Activated CD4-positive, alpha-beta T cell treated with anti-CD3 and anti-CD28 coated beads, Interleukin-2, amount 10 ng/mL, durations not matched to agents 7 days and 5 days (primary cell): ENCODE data around the gene CDC27. TPM values are rescaled to one million over a fixed set of nuclear protein-coding genes. Genes with fewer than 3 reads are reported as not detected.

Source experiments
- CTCF ChIA-PET: fragments of 350-600 bp; sonication (Branson Sonifier 250); formaldehyde crosslinking; loops from one replicate; lab custom pipeline; 2021; ENCODE audit warnings: antibody characterized with exemption; lab: Charles Lee
- POLR2A ChIA-PET: fragments of 350-600 bp; sonication (Branson Sonifier 250); formaldehyde crosslinking; loops from one replicate; lab custom pipeline; 2021; ENCODE audit warnings: antibody characterized with exemption; lab: Charles Lee
- DNase-seq: peaks from one replicate; pipeline ENCODE4 v3.0.0-alpha.2; 2020
- H3K27ac Mint-ChIP-seq: one replicate; pipeline ENCODE4 v1.8.0; 2021; ENCODE audit warnings: mild to moderate bottlenecking, moderate library complexity, mixed read lengths
- H3K27me3 Mint-ChIP-seq: one replicate; pipeline ENCODE4 v1.8.0; 2021; ENCODE audit warnings: mixed read lengths
- H3K36me3 Mint-ChIP-seq: one replicate; pipeline ENCODE4 v1.8.0; 2021; ENCODE audit warnings: low read depth, mixed read lengths
- H3K4me1 Mint-ChIP-seq: one replicate; pipeline ENCODE4 v1.8.0; 2021; ENCODE audit warnings: mixed read lengths
- H3K4me3 Mint-ChIP-seq: one replicate; pipeline ENCODE4 v1.8.0; 2021; ENCODE audit warnings: mild to moderate bottlenecking, moderate library complexity, mixed read lengths
- H3K9me3 Mint-ChIP-seq: one replicate; pipeline ENCODE4 v1.8.0; 2021; ENCODE audit warnings: mixed read lengths
- total RNA-seq, 2 experiments: library from RNA; stranded (reverse); gene quantifications; one replicate each; pipeline ENCODE4 v1.2.3, GENCODE V29; 2021

Gene CDC27, protein sequence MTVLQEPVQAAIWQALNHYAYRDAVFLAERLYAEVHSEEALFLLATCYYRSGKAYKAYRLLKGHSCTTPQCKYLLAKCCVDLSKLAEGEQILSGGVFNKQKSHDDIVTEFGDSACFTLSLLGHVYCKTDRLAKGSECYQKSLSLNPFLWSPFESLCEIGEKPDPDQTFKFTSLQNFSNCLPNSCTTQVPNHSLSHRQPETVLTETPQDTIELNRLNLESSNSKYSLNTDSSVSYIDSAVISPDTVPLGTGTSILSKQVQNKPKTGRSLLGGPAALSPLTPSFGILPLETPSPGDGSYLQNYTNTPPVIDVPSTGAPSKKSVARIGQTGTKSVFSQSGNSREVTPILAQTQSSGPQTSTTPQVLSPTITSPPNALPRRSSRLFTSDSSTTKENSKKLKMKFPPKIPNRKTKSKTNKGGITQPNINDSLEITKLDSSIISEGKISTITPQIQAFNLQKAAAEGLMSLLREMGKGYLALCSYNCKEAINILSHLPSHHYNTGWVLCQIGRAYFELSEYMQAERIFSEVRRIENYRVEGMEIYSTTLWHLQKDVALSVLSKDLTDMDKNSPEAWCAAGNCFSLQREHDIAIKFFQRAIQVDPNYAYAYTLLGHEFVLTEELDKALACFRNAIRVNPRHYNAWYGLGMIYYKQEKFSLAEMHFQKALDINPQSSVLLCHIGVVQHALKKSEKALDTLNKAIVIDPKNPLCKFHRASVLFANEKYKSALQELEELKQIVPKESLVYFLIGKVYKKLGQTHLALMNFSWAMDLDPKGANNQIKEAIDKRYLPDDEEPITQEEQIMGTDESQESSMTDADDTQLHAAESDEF
- total RNA-seq: 100 to 1,000 TPM; 128 to 159 TPM

DNA sequence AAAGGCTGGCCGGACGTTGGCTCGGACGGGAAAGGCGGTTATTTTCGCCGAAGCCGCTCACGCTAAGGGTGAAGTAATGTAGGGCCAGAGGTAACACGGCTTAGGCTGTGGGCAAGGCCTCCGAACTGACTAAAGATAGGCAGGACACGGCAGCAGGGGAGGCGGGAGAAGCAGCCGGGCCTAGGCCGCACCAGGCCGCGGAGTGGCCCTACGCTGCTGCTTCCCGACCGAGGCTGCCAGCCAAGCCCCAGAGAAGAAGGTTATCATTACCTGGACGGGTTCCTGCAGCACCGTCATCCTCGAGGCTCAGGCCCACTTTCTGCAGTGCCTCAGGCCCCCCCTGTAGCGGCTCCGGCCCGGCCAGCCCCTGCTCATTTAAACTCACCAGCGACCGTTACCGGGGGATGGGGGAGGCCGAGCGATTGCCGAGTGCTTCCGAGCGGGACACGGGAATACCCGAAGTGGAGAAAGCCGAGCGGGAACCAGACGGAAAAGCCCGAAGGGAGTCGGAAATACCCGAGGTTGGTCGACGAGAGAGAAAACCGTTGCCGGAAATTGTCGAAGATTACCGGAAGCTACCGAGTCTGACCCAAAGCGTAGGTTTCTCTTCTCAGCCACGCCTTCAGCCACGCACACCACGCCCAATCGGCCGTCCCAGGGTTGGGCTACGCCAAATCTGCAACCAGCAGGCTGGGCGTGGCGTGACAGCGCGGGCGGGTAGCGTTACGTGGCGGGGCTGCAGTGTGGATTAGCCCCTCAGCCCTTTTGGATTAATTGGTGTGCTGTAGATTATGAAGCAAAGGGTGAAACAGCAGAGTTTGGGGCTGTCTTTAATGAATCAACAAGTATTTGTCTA is at the start of gene CDC27:
CDC27 (minus strand) TSS at position 420 of the 856 bp plus-strand sequence; CDS start at position 297, 123 bp downstream.
- H3K9me3 Mint-ChIP-seq: no peaks in the 10 kb centered on the region
- ChIA-PET CTCF (interaction anchor here (0.9 to 2.0 kb wide), 4 partner anchors 9 to 24 kb away, joined by 3 to 6 read pairs (median 4); no protein-coding TSS in a partner anchor), POLR2A (interaction anchor here (0.6 to 0.7 kb wide), 2 partner anchors 135 to 893 kb away, joined by 4 read pairs; partner anchors contain the start of gene EFCAB13)
- peaks cover 54% of the 10 kb centered on the region for H3K4me1 Mint-ChIP-seq
- H3K27ac Mint-ChIP-seq: peak within 1 kb of the TSS; percentile 98
- no peaks in the 10 kb centered on the region for H3K27me3 Mint-ChIP-seq
- DNase-seq: peak; percentile 100
- H3K36me3 Mint-ChIP-seq: peaks cover 16% of the 10 kb centered on the region
- H3K4me3 Mint-ChIP-seq: peak within 1 kb of the TSS; percentile 97

DNA sequence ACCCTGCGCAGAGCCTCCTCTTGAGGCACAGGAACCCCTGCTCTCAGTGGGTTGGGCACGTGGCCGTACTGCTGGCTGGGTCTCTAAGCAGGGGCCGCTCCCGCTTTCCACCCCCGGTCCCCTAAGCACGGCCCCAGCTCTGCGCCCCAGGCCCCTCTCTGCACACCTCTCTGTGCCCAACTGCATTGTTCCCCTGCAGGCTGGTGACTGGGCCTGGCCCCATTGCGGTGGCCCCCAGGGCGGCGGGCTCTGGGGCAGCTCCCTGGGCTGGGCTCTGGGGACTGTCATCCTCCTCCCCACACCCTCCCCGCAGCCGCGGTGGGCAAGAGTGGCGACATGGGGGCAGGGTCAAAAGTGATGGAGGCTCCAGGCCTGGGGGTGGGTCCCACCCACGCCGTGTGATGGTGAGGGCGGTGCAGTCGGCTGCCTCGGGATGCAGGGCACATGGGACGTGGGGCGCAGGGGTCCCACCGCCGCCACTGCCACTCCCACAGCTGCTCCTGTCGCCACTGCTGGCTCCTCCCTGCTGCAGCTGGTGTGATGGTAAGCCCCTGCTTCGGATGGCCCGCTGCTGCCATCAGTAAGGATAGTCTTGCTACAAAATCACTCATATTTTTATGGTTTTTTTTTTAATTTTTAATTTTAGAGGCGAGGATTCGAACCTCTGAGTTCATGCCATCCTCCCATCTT is 49.4 kb upstream of the CDC27 start:
- H3K4me3 Mint-ChIP-seq: no peak overlapping the region
- CTCF ChIA-PET: no interaction called here
- POLR2A ChIA-PET: no interaction called here
- H3K27me3 Mint-ChIP-seq: peaks cover 6% of the 10 kb centered on the region
- peaks cover 12% of the 10 kb centered on the region for H3K4me1 Mint-ChIP-seq
- no peaks in the 10 kb centered on the region for H3K36me3 Mint-ChIP-seq
- H3K27ac Mint-ChIP-seq: no peak overlapping the region
- H3K9me3 Mint-ChIP-seq: peaks cover 2% of the 10 kb centered on the region
- no peak for DNase-seq

DNA sequence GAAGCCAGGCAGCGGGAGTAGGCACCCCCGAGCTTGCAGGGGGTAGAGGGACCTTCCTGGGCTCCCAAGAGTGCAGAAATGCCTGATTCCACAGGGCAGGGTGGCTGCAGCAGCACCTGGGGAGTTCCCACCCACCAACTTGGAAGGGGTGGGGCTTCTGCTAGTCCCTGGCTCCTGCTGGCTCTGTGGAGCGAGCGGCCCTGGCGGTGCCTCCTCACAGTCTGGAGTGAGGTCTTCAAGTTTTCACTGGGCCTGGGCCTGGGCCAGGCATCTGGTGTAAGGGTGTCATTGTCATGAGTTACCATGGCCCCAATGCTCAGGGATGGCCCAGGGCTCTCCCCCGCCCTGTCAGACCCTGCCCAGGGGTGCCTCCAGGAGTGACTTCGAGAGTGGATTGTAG is 48.7 kb upstream of the CDC27 start:
- Mint-ChIP-seq H3K36me3 (no peaks in the 10 kb centered on the region), H3K4me3 (no peak overlapping the region), H3K9me3 (peaks cover 2% of the 10 kb centered on the region), H3K4me1 (peaks cover 12% of the 10 kb centered on the region), H3K27ac (no peak overlapping the region), H3K27me3 (peaks cover 5% of the 10 kb centered on the region)
- DNase-seq: no peak
- ChIA-PET CTCF (no interaction called here), POLR2A (no interaction called here)

DNA sequence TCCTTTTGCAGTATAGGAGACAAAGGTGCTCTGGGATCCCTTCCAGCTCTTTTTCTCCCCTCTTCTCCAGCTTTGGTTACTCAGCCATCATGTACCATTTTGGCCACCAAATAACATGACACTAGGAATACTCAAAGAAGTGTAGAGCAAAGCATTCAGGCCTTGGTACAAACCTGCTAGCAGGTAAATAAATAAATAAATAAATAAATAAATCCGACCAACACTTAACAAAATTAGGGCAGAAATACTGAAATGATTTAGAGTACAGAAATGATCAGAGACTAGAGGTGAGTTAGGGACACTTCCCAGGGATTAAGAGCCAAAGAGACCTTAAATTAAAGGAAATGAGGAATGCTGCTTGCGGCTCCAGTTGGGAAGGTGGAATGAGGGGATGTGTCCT is 46.8 kb upstream of the CDC27 start:
- ChIA-PET CTCF (no interaction called here), POLR2A (no interaction called here)
- Mint-ChIP-seq H3K9me3 (peaks cover 2% of the 10 kb centered on the region), H3K27ac (no peak overlapping the region), H3K4me3 (no peak overlapping the region), H3K27me3 (no peaks in the 10 kb centered on the region), H3K36me3 (no peaks in the 10 kb centered on the region), H3K4me1 (peaks cover 12% of the 10 kb centered on the region)
- no peak for DNase-seq

DNA sequence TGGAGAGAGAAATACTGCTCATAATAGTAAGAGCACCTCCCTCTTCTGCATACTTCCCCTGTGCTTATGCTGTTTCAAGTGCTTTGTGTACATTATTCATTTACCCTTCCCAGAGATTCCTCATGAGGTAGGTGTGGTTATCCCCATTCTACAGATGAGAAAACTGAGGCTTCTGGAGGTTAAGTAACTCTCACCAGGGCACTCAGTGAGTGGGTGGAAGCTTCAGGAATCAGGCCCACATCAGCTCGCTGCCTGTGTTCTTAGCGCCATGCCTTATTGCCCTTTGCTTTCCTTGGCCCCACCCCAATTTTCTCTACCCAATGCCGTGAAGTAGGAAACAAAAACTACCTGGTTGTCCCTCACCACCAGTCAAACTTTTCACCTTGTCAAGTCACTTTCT is 46.4 kb upstream of the CDC27 start:
- Mint-ChIP-seq H3K36me3 (no peaks in the 10 kb centered on the region), H3K4me3 (no peak overlapping the region), H3K27me3 (peaks cover 2% of the 10 kb centered on the region), H3K27ac (no peak overlapping the region), H3K9me3 (peaks cover 2% of the 10 kb centered on the region), H3K4me1 (peaks cover 13% of the 10 kb centered on the region)
- DNase-seq: no peak
- POLR2A ChIA-PET: no interaction called here
- CTCF ChIA-PET: no interaction called here

DNA sequence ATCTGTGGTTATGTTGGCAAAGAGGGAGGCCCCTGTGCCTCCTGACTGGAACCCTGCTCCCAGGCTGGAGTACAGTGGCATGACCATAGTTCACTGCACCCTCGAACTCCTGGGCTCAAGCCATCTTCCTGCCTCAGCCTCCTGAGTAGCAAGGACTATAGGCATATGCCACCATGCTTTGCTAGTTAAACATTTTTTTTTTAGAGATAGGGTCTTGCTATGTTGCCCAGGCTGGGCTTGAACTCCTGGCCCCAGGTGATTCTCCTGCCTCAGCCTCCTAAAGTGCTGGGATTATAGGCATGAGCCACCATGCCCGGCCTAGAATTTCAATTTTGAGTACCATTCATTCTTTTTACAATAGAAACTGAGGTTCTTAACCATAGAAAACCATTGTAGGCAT is 43.4 kb upstream of the CDC27 start:
- Mint-ChIP-seq H3K27me3 (peaks cover 5% of the 10 kb centered on the region), H3K27ac (no peak overlapping the region), H3K9me3 (peaks cover 2% of the 10 kb centered on the region), H3K4me1 (peaks cover 16% of the 10 kb centered on the region), H3K36me3 (no peaks in the 10 kb centered on the region), H3K4me3 (no peak overlapping the region)
- CTCF ChIA-PET: interaction anchor here (0.5 kb wide), 1 partner anchor 927 kb away, joined by 3 read pairs; no protein-coding TSS in a partner anchor
- POLR2A ChIA-PET: interaction anchor here (0.6 kb wide), 1 partner anchor 54 kb away, joined by 3 read pairs; no protein-coding TSS in a partner anchor
- DNase-seq: no peak

DNA sequence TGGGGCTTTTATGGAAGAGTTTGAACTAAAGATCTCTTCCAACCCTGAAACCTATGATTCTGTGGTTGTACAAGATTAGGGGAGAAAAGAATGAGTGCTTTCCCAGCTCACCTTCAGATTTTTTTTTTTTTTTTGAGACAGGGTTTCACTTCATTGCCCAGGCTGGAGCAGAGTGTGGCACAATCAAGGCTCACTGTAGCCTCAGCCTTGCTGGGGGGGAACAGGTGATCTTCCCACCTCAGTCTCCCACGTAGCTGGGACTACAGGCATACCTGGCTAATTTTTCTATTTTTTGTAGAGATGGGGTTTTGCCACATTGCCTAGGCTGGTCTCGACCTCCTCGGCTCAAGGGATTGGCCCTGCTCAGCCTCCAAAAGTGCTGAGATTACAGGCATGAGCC is 42.8 kb upstream of the CDC27 start:
- peaks cover 5% of the 10 kb centered on the region for H3K27me3 Mint-ChIP-seq
- no peaks in the 10 kb centered on the region for H3K36me3 Mint-ChIP-seq
- H3K4me1 Mint-ChIP-seq: peaks cover 16% of the 10 kb centered on the region
- DNase-seq: no peak
- no peak overlapping the region for H3K27ac Mint-ChIP-seq
- no peak overlapping the region for H3K4me3 Mint-ChIP-seq
- peaks cover under 1% of the 10 kb centered on the region for H3K9me3 Mint-ChIP-seq
- ChIA-PET CTCF (interaction anchor here (3.3 kb wide), 1 partner anchor 11 kb away, joined by 12 read pairs; no protein-coding TSS in a partner anchor), POLR2A (no interaction called here)

DNA sequence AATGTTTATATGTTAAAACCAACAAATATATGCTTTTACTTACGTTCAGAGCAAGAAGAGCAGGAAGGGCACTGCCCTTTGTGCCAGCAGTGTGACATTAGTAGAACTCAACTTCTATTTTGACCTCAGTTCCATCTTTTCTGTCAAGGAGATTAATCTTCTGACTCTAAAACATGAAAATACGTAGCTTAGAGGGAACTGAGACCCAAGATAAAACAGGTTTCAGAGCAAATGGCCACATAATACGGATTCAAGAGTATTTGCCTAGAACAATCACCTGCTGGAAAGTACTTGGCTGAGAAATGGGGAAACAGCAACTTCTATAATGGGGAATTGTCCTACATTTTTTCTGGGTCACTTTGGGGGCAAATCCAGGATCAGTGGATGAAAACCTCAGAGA is 42.2 kb upstream of the CDC27 start:
- H3K4me3 Mint-ChIP-seq: no peak overlapping the region
- peaks cover 5% of the 10 kb centered on the region for H3K27me3 Mint-ChIP-seq
- DNase-seq: no peak
- no peaks in the 10 kb centered on the region for H3K36me3 Mint-ChIP-seq
- no peaks in the 10 kb centered on the region for H3K9me3 Mint-ChIP-seq
- ChIA-PET POLR2A (no interaction called here), CTCF (interaction anchor here (0.6 to 3.3 kb wide), 4 partner anchors 9 to 586 kb away, joined by 3 to 12 read pairs (median 4); no protein-coding TSS in a partner anchor)
- H3K4me1 Mint-ChIP-seq: peaks cover 16% of the 10 kb centered on the region
- no peak overlapping the region for H3K27ac Mint-ChIP-seq

DNA sequence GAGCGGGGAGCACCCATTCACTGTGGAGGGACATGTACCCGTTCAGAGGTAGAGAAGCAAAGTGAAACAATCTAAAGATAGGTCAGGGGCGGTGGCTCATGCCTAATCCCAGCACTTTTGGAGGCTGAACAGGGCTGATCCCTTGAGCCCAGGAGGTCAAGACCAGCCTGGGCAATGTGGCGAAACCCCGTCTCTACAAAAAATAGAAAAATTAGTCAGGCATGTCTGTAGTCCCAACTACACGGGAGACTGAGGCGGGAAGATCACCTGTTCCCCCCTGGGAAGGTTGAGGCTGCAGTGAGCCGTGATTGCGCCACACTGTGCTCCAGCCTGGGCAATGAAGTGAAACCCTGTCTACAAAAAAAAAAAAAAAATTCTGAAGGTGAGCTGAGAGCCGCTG is 41.8 kb upstream of the CDC27 start:
- no peak overlapping the region for H3K4me3 Mint-ChIP-seq
- ChIA-PET POLR2A (no interaction called here), CTCF (interaction anchor here (0.6 to 3.3 kb wide), 5 partner anchors 10 to 587 kb away, joined by 3 to 12 read pairs (median 3); no protein-coding TSS in a partner anchor)
- peaks cover 5% of the 10 kb centered on the region for H3K27me3 Mint-ChIP-seq
- no peak for DNase-seq
- H3K4me1 Mint-ChIP-seq: peaks cover 16% of the 10 kb centered on the region
- no peak overlapping the region for H3K27ac Mint-ChIP-seq
- H3K36me3 Mint-ChIP-seq: no peaks in the 10 kb centered on the region
- no peaks in the 10 kb centered on the region for H3K9me3 Mint-ChIP-seq

DNA sequence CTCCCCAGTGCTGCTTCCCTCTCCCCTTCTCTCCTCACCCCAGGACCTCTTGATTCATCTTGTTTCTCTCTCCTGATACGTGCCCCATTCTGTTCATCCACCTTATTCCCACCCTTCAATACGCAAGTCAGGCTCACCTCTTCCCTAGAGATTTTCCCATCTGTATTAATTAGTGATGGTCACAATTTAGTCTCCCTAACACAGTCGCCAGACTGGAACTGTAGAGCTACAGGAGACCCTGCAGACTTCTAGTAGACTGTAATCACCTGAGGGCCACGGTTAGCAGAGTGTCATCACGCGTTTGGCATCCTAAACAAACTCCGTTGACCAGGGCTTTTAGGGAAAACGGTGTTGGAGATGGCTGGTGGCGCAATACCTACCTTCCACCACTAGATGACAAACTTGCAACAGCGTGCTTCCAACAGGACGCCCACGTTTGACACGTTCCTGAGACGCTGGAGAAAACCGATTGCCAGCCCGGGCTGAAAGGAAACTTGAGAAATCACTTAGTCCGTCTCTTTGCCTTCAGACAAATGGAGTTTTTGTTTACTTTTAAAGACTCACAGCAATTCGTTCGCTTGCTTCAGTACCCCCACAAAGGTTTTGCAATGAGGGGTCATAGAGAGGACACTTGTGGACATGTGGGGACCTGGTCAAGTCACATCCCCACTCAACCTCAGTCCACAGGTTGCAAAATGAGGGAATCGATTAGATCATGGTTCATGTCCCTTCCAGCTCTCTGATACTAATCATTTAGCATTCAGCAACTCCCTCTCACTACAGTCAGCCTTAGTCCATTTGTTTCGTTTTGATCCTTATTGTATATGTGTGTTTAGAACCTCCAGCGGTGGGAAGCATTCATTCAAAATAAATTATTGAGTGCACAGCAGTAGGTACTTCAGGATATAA is 40.7 kb upstream of the CDC27 start:
- Mint-ChIP-seq H3K9me3 (no peaks in the 10 kb centered on the region), H3K4me3 (peak overlapping the region; percentile 33), H3K36me3 (no peaks in the 10 kb centered on the region), H3K27ac (peak overlapping the region; percentile 27), H3K4me1 (peaks cover 16% of the 10 kb centered on the region), H3K27me3 (peaks cover 5% of the 10 kb centered on the region)
- DNase-seq: peak; percentile 81
- CTCF ChIA-PET: interaction anchor here (0.6 to 3.3 kb wide), 7 partner anchors 9 to 107 kb away, joined by 3 to 12 read pairs (median 4); no protein-coding TSS in a partner anchor
- POLR2A ChIA-PET: no interaction called here

DNA sequence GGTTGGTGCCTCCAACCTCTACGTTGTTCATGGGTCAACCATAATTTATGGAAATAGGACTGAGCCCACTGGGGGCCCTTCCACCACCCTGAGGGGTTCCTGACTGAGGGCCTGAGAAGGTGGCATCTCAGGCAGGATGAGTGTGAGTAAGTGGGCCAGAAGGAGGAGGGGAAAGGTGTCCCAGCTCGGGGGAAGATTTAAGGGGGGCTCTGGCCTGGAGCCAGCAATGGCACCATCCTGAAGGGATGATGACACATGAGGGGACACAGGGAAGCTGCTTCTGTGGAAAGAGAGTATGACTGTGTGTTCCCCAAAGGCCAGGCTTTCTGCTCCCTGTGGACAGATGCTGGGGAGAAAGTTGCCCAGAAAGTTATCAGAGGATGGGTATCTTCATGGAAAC is 38.8 kb upstream of the CDC27 start:
- peaks cover 2% of the 10 kb centered on the region for H3K9me3 Mint-ChIP-seq
- peaks cover 17% of the 10 kb centered on the region for H3K4me1 Mint-ChIP-seq
- H3K27me3 Mint-ChIP-seq: peaks cover 5% of the 10 kb centered on the region
- H3K27ac Mint-ChIP-seq: peak overlapping the region; percentile 28
- ChIA-PET CTCF (no interaction called here), POLR2A (no interaction called here)
- DNase-seq: no peak
- no peaks in the 10 kb centered on the region for H3K36me3 Mint-ChIP-seq
- no peak overlapping the region for H3K4me3 Mint-ChIP-seq
